ENCODE measurements around the gene SMTNL1.

GRCh38 chr11:57508341-57509170 is 28.8 kb upstream of the SMTNL1 start:
- TF ChIP-seq CTCF (IDR thresholded peaks at IDR 0.05) (no peak), POLR2A (IDR thresholded peaks at IDR 0.05) (no peak)

Measured in body of pancreas (tissue), 4 donors.